HUES48 (cell line): ENCODE data around the gene CTTN.

Experiments
- H3K27ac ChIP-seq: one replicate; pipeline ENCODE4 v1.7.0; 2013; ENCODE audit warnings: low read depth, low read length, inconsistent platforms
- H3K27me3 ChIP-seq: 2 replicates; pipeline ENCODE4 v1.6.1; 2013; ENCODE audit warnings: mild to moderate bottlenecking, low read length; ENCODE audit not compliant: control insufficient read depth, insufficient read depth
- H3K36me3 ChIP-seq: 2 replicates; pipeline ENCODE4 v1.6.1; 2013; ENCODE audit warnings: low read length; ENCODE audit not compliant: control insufficient read depth, insufficient read depth
- H3K4me1 ChIP-seq: 2 replicates; pipeline ENCODE4 v1.6.1; 2013; ENCODE audit warnings: mild to moderate bottlenecking, low read length; ENCODE audit not compliant: control insufficient read depth, insufficient read depth
- H3K4me3 ChIP-seq: 2 replicates; pipeline ENCODE4 v1.5.1; 2013; ENCODE audit warnings: mild to moderate bottlenecking, low read depth, low read length
- H3K9ac ChIP-seq: 2 replicates; pipeline ENCODE4 v1.6.1; 2013; ENCODE audit warnings: mild to moderate bottlenecking, low read depth, low read length, moderate library complexity
- H3K9me3 ChIP-seq: 2 replicates; pipeline ENCODE4 v1.6.1; 2013; ENCODE audit warnings: low read length; ENCODE audit not compliant: control insufficient read depth, insufficient read depth

Gene CTTN

GRCh38 chr11:70458736-70459135 lies 60.4 kb downstream of the CTTN start:
- Histone ChIP-seq H3K9me3 (no peaks in the 10 kb centered on the region), H3K9ac (no peak overlapping the region), H3K4me1 (no peaks in the 10 kb centered on the region; the same call in 1 of the 2 replicates), H3K27me3 (no peaks in the 10 kb centered on the region), H3K4me3 (no peak overlapping the region), H3K36me3 (no peaks in the 10 kb centered on the region), H3K27ac (no peak overlapping the region)

- Histone ChIP-seq H3K27me3 (no peaks in the 10 kb centered on the region), H3K4me3 (no peak overlapping the region), H3K9ac (no peak overlapping the region), H3K27ac (no peak overlapping the region), H3K9me3 (no peaks in the 10 kb centered on the region), H3K36me3 (no peaks in the 10 kb centered on the region), H3K4me1 (no peaks in the 10 kb centered on the region; the same call in 1 of the 2 replicates)
These were observed 61.8 kb downstream of the CTTN start for GRCh38 chr11:70460111-70460510.

- H3K27me3 ChIP-seq: no peaks in the 10 kb centered on the region
- H3K4me3 ChIP-seq: no peak overlapping the region
- no peak overlapping the region for H3K27ac ChIP-seq
- H3K9me3 ChIP-seq: no peaks in the 10 kb centered on the region
- H3K36me3 ChIP-seq: no peaks in the 10 kb centered on the region
- no peaks in the 10 kb centered on the region for H3K4me1 ChIP-seq
- H3K9ac ChIP-seq: no peak overlapping the region
These were observed 62.6 kb downstream of the CTTN start for GRCh38 chr11:70460964-70461363.

- Histone ChIP-seq H3K4me3 (no peak overlapping the region), H3K4me1 (no peaks in the 10 kb centered on the region), H3K9ac (no peak overlapping the region), H3K36me3 (no peaks in the 10 kb centered on the region), H3K27me3 (no peaks in the 10 kb centered on the region), H3K9me3 (no peaks in the 10 kb centered on the region), H3K27ac (no peak overlapping the region)
These were observed 64.6 kb downstream of the CTTN start for GRCh38 chr11:70462818-70463477.

- Histone ChIP-seq H3K27me3 (no peaks in the 10 kb centered on the region), H3K9me3 (no peaks in the 10 kb centered on the region), H3K9ac (no peak overlapping the region), H3K4me3 (no peak overlapping the region), H3K36me3 (no peaks in the 10 kb centered on the region), H3K4me1 (no peaks in the 10 kb centered on the region), H3K27ac (no peak overlapping the region)
These were observed 65.3 kb downstream of the CTTN start for GRCh38 chr11:70463478-70464255.

- Histone ChIP-seq H3K4me1 (no peaks in the 10 kb centered on the region), H3K9ac (no peak overlapping the region), H3K27ac (no peak overlapping the region), H3K9me3 (no peaks in the 10 kb centered on the region), H3K36me3 (no peaks in the 10 kb centered on the region), H3K27me3 (no peaks in the 10 kb centered on the region), H3K4me3 (no peak overlapping the region)
These were observed 66.4 kb downstream of the CTTN start for GRCh38 chr11:70464509-70465361.

- Histone ChIP-seq H3K27me3 (no peaks in the 10 kb centered on the region), H3K9me3 (no peaks in the 10 kb centered on the region), H3K9ac (no peak overlapping the region), H3K4me1 (no peaks in the 10 kb centered on the region), H3K27ac (no peak overlapping the region), H3K4me3 (no peak overlapping the region), H3K36me3 (no peaks in the 10 kb centered on the region)
These were observed 67.8 kb downstream of the CTTN start for GRCh38 chr11:70466154-70466553.

GRCh38 chr11:70466596-70466995 lies 68.3 kb downstream of the CTTN start:
- Histone ChIP-seq H3K36me3 (no peaks in the 10 kb centered on the region), H3K9ac (no peak overlapping the region), H3K4me3 (no peak overlapping the region), H3K27ac (no peak overlapping the region), H3K9me3 (no peaks in the 10 kb centered on the region), H3K4me1 (0 out of 2 replicates have a peak, but pooled peaks cover 2% of the 10 kb centered on the region), H3K27me3 (no peaks in the 10 kb centered on the region)

- H3K27me3 ChIP-seq: no peaks in the 10 kb centered on the region
- H3K9me3 ChIP-seq: no peaks in the 10 kb centered on the region
- no peak overlapping the region for H3K27ac ChIP-seq
- no peak overlapping the region for H3K4me3 ChIP-seq
- H3K4me1 ChIP-seq: 0 out of 2 replicates have a peak, but pooled peaks cover 2% of the 10 kb centered on the region
- H3K36me3 ChIP-seq: no peaks in the 10 kb centered on the region
- no peak overlapping the region for H3K9ac ChIP-seq
These were observed 69.1 kb downstream of the CTTN start for GRCh38 chr11:70467201-70468085.
